KBM-7 (cell line): ENCODE results near the gene TMTC3.
"Not testable (repeated sequence)": the region's sequence is repeated elsewhere in the genome, so short reads cannot be mapped to it uniquely, and the experiment has no call there.

Experiments used
- DNase-seq: peaks from one replicate; pipeline ENCODE4 v3.0.0-alpha.2; 2015
- in situ Hi-C: fragments of 300-500 bp; cut with MboI; formaldehyde crosslinking; loops from 2 replicates; pipeline ENCODE4 v1.14.3; 2020; ENCODE audit warnings: low sequenced_read_pairs, low pct_unique_long_range_greater_than_20kb, mixed read lengths

TMTC3 gene

GRCh38 chr12:88141774-88142609 is at the start of gene TMTC3, which contains the start of gene CEP290:
TSS of gene TMTC3 (plus strand) at chr12:88142307. CDS start at chr12:88148316, 6,009 bp downstream.
TSS of gene CEP290 (minus strand) at chr12:88142088. CDS start at chr12:88141307, 781 bp downstream.
- DNase-seq: peak; percentile 98
- in situ Hi-C loops: loop anchor here (25.0 kb wide), 1 partner anchor 845 kb away; no protein-coding TSS in a partner anchor

- no peak for DNase-seq
- in situ Hi-C loops: no loop called here
Measured at GRCh38 chr12:88092771-88093170, 49.3 kb upstream of the TMTC3 start.

GRCh38 chr12:88093573-88093972 is 48.5 kb upstream of the TMTC3 start:
- no peak for DNase-seq
- in situ Hi-C loops: no loop called here

- DNase-seq: no peak
- in situ Hi-C loops: no loop called here
Measured at GRCh38 chr12:88108021-88108420, 34.1 kb upstream of the TMTC3 start.

- DNase-seq: peak; percentile 19
- in situ Hi-C loops: no loop called here
Measured at GRCh38 chr12:88111074-88111652, 30.9 kb upstream of the TMTC3 start.

- in situ Hi-C loops: no loop called here
- no peak for DNase-seq
Measured at GRCh38 chr12:88113871-88114270, 28.2 kb upstream of the TMTC3 start.

GRCh38 chr12:88122666-88123065 is 19.4 kb upstream of the TMTC3 start:
- in situ Hi-C loops: no loop called here
- no peak for DNase-seq

GRCh38 chr12:88127099-88127498 is 15.0 kb upstream of the TMTC3 start:
- in situ Hi-C loops: loop anchor here (25.0 kb wide), 1 partner anchor 860 kb away; no protein-coding TSS in a partner anchor

GRCh38 chr12:88127855-88128254 is 14.3 kb upstream of the TMTC3 start:
- in situ Hi-C loops: loop anchor here (25.0 kb wide), 1 partner anchor 859 kb away; no protein-coding TSS in a partner anchor

More at GRCh38 chr12:88127099-88127498, 15.0 kb upstream of the TMTC3 start:
- DNase-seq: no peak

GRCh38 chr12:88132392-88132791 is 9.7 kb upstream of the TMTC3 start:
- in situ Hi-C loops: loop anchor here (25.0 kb wide), 1 partner anchor 855 kb away; no protein-coding TSS in a partner anchor
- DNase-seq: no peak

More at GRCh38 chr12:88127855-88128254, 14.3 kb upstream of the TMTC3 start:
- no peak for DNase-seq

GRCh38 chr12:88133181-88133580 is 8.9 kb upstream of the TMTC3 start:
- in situ Hi-C loops: loop anchor here (25.0 kb wide), 1 partner anchor 854 kb away; no protein-coding TSS in a partner anchor
- not testable (repeated sequence) for DNase-seq

GRCh38 chr12:88139711-88140110 is 2.4 kb upstream of the TMTC3 start:
- in situ Hi-C loops: loop anchor here (25.0 kb wide), 1 partner anchor 848 kb away; no protein-coding TSS in a partner anchor
- DNase-seq: not testable (repeated sequence)

- in situ Hi-C loops: loop anchor here (25.0 kb wide), 1 partner anchor 846 kb away; no protein-coding TSS in a partner anchor
- no peak for DNase-seq
Measured at GRCh38 chr12:88141425-88141773, 708 bp upstream of the TMTC3 start.

- DNase-seq: no peak
- in situ Hi-C loops: loop anchor here (25.0 kb wide), 1 partner anchor 845 kb away; no protein-coding TSS in a partner anchor
Measured at GRCh38 chr12:88142610-88142991, 494 bp downstream of the TMTC3 start.

- in situ Hi-C loops: loop anchor here (25.0 kb wide), 1 partner anchor 843 kb away; no protein-coding TSS in a partner anchor
- no peak for DNase-seq
Measured at GRCh38 chr12:88144037-88144436, 1.9 kb downstream of the TMTC3 start.

- in situ Hi-C loops: loop anchor here (25.0 kb wide), 1 partner anchor 842 kb away; no protein-coding TSS in a partner anchor
- no peak for DNase-seq
Measured at GRCh38 chr12:88144546-88145468, 2.7 kb downstream of the TMTC3 start.

- in situ Hi-C loops: loop anchor here (25.0 kb wide), 1 partner anchor 841 kb away; no protein-coding TSS in a partner anchor
- no peak for DNase-seq
Measured at GRCh38 chr12:88145567-88146505, 3.7 kb downstream of the TMTC3 start.

- in situ Hi-C loops: no loop called here
- DNase-seq: no peak
Measured at GRCh38 chr12:88150063-88150462, 8.0 kb downstream of the TMTC3 start.
